OCI-LY1 (cell line): ENCODE results near the gene RBM20.

Experiments used
- H2AFZ ChIP-seq: fragments of 200-600 bp; sonication (generic), shearing (Covaris generic); 2 replicates; pipeline ENCODE4 v1.6.0; 2014; ENCODE audit warnings: antibody characterized with exemption, mild to moderate bottlenecking, low read length
- H3F3A ChIP-seq: fragments of 200-600 bp; sonication (generic), shearing (Covaris generic); 2 replicates; pipeline ENCODE4 v1.6.0; 2014; ENCODE audit warnings: mild to moderate bottlenecking, antibody characterized with exemption, low read length, moderate library complexity; ENCODE audit not compliant: insufficient read depth
- H3K27ac ChIP-seq: fragments of 200-600 bp; sonication (generic); 2 replicates; pipeline ENCODE4 v1.5.1; 2014; ENCODE audit warnings: low read length, mixed run types, mild to moderate bottlenecking, low read depth; ENCODE audit not compliant: poor library complexity, severe bottlenecking
- H3K27me3 ChIP-seq: fragments of 200-600 bp; sonication (generic); 2 replicates; pipeline ENCODE4 v1.6.0; 2014; ENCODE audit warnings: antibody characterized with exemption, mild to moderate bottlenecking, low read length, moderate library complexity; ENCODE audit not compliant: insufficient read depth
- H3K36me3 ChIP-seq: fragments of 200-600 bp; sonication (generic); 2 replicates; pipeline ENCODE4 v1.6.1; 2014; ENCODE audit warnings: mild to moderate bottlenecking, antibody characterized with exemption, low read length, moderate library complexity, mixed read lengths; ENCODE audit not compliant: insufficient read depth
- H3K4me1 ChIP-seq: fragments of 200-600 bp; sonication (generic); 2 replicates; pipeline ENCODE4 v1.5.1; 2014; ENCODE audit warnings: mild to moderate bottlenecking, low read length, moderate library complexity; ENCODE audit not compliant: insufficient read depth, severe bottlenecking
- H3K4me2 ChIP-seq: fragments of 200-600 bp; sonication (generic), shearing (Covaris generic); 2 replicates; pipeline ENCODE4 v1.6.1; 2014; ENCODE audit warnings: low read length
- H3K4me3 ChIP-seq: fragments of 200-600 bp; sonication (generic); 2 replicates; pipeline ENCODE4 v1.5.1; 2014; ENCODE audit warnings: low read length, low read depth, mild to moderate bottlenecking, mixed read lengths; ENCODE audit not compliant: poor library complexity, severe bottlenecking
- H3K79me2 ChIP-seq: fragments of 200-600 bp; shearing (Covaris generic); 2 replicates; pipeline ENCODE4 v1.6.1; 2016; ENCODE audit warnings: mixed run types, low read length, mixed read lengths; ENCODE audit not compliant: insufficient read depth
- H3K9ac ChIP-seq: fragments of 200-600 bp; sonication (generic), shearing (Covaris generic); 2 replicates; pipeline ENCODE4 v1.6.1; 2014; ENCODE audit warnings: mild to moderate bottlenecking, low read length, mixed read lengths
- H3K9me2 ChIP-seq: fragments of 200-600 bp; sonication (generic), shearing (Covaris generic); 2 replicates; pipeline ENCODE4 v1.6.1; 2014; ENCODE audit warnings: low read depth, mild to moderate bottlenecking, low read length, mixed read lengths
- H3K9me3 ChIP-seq: fragments of 200-600 bp; shearing (Covaris generic); 2 replicates; pipeline ENCODE4 v1.6.1; 2014; ENCODE audit warnings: low read length, mixed read lengths
- H4K20me1 ChIP-seq: fragments of 200-600 bp; sonication (generic), shearing (Covaris generic); 2 replicates; pipeline ENCODE4 v1.6.0; 2016; ENCODE audit warnings: mild to moderate bottlenecking, low read length; ENCODE audit not compliant: insufficient read depth
- EZH2 ChIP-seq: fragments of 200-600 bp; sonication (generic), shearing (Covaris generic); IDR thresholded peaks from 2 replicates; pipeline ENCODE4 v1.8.0; 2017; ENCODE audit warnings: borderline replicate concordance, mixed run types, mild to moderate bottlenecking, antibody characterized with exemption, low read length, moderate library complexity, mixed read lengths
- TF ChIP-seq, protein P1 (sequence below): fragments of 200-600 bp; sonication (generic), shearing (Covaris generic); IDR thresholded peaks from 2 replicates; pipeline ENCODE4 v1.5.1; 2017; ENCODE audit warnings: mild to moderate bottlenecking, antibody characterized with exemption, low read length, moderate library complexity, mixed read lengths

RBM20 gene

DNA sequence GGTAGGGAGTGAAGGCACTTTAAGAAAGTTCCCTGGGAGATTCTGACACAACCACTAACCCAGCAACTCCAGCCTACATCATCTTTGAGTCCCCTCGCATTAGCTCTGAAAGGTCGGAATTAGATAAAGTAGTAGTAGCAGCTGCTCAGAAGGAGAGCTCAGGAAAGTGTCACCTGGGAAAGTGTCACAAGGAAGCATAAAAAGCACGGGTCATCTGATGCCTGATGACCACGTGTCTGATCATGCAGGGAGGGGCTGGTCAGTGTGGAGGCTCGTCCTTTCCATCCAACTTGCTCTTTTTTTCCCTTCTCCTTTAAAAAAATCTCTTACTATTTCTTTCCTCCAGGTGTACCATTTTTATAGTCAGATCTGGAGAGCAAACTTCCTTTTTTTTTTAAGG, 180.5 kb downstream of the RBM20 start:
- Histone ChIP-seq H3K27me3 (no peaks in the 10 kb centered on the region), H3K9ac (no peak overlapping the region), H2AFZ (no peak overlapping the region), H3K4me2 (no peak overlapping the region), H3K4me1 (peaks cover 31% of the 10 kb centered on the region), H4K20me1 (no peaks in the 10 kb centered on the region), H3K79me2 (no peaks in the 10 kb centered on the region), H3K36me3 (no peaks in the 10 kb centered on the region), H3F3A (no peaks in the 10 kb centered on the region), H3K27ac (no peak overlapping the region), H3K4me3 (no peak overlapping the region), H3K9me3 (no peaks in the 10 kb centered on the region), H3K9me2 (no peaks in the 10 kb centered on the region)
- TF ChIP-seq, protein P1, sequence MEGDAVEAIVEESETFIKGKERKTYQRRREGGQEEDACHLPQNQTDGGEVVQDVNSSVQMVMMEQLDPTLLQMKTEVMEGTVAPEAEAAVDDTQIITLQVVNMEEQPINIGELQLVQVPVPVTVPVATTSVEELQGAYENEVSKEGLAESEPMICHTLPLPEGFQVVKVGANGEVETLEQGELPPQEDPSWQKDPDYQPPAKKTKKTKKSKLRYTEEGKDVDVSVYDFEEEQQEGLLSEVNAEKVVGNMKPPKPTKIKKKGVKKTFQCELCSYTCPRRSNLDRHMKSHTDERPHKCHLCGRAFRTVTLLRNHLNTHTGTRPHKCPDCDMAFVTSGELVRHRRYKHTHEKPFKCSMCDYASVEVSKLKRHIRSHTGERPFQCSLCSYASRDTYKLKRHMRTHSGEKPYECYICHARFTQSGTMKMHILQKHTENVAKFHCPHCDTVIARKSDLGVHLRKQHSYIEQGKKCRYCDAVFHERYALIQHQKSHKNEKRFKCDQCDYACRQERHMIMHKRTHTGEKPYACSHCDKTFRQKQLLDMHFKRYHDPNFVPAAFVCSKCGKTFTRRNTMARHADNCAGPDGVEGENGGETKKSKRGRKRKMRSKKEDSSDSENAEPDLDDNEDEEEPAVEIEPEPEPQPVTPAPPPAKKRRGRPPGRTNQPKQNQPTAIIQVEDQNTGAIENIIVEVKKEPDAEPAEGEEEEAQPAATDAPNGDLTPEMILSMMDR, result no peak
- no peak for TF ChIP-seq EZH2

DNA sequence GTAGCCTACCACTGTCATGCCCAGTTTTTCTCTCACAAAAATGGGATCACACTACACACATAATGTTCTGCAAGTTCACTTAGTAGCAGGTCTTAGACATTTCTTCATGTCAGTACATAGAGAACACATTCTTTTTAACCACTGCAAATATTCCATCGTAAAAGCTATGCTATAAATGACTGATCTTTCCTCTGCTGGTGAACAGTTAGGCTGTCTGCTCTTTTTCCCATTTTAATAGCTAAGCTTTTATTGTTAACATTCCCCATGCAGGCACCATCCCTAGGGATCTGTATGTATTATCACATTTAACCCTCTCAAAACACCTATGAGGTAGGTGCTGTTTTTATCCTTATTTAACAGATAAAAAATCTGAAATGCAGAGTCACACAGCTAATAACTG, 181.4 kb downstream of the RBM20 start:
- Histone ChIP-seq H2AFZ (no peak overlapping the region), H3K9me3 (no peaks in the 10 kb centered on the region), H3K9ac (no peak overlapping the region), H3K4me1 (peaks cover 39% of the 10 kb centered on the region), H4K20me1 (no peaks in the 10 kb centered on the region), H3K36me3 (no peaks in the 10 kb centered on the region), H3F3A (no peaks in the 10 kb centered on the region), H3K4me3 (no peak overlapping the region), H3K27ac (no peak overlapping the region), H3K27me3 (no peaks in the 10 kb centered on the region), H3K79me2 (no peaks in the 10 kb centered on the region), H3K4me2 (no peak overlapping the region), H3K9me2 (no peaks in the 10 kb centered on the region)
- TF ChIP-seq, protein P1, result no peak
- no peak for TF ChIP-seq EZH2

DNA sequence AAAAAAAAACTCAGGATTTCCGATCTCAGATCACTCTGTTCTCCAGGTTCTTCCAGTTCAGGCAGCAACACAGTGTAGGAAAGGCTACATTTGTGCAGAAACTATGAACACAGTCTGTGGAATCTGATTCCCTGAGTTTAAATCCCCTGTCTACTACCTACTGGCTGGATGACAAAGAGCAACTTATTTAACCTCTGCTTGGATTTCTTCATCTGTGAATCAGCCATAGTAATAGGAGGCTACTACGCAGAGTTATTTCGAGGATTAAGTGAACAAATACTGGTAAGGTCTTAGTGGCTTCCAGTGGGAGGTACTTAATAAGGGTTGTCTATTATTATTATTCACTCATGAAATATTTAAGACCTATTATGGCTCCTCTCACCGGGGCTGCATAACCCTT, 183.3 kb downstream of the RBM20 start:
- no peak overlapping the region for H3K4me3 ChIP-seq
- peaks cover 32% of the 10 kb centered on the region for H3K4me1 ChIP-seq
- no peaks in the 10 kb centered on the region for H3K9me3 ChIP-seq
- H3K27me3 ChIP-seq, result no peaks in the 10 kb centered on the region
- no peak overlapping the region for H3K9ac ChIP-seq
- no peaks in the 10 kb centered on the region for H3K79me2 ChIP-seq
- H4K20me1 ChIP-seq, result no peaks in the 10 kb centered on the region
- H3K4me2 ChIP-seq, result no peak overlapping the region
- H3K27ac ChIP-seq, result no peak overlapping the region
- no peak overlapping the region for H2AFZ ChIP-seq
- no peaks in the 10 kb centered on the region for H3K9me2 ChIP-seq
- H3K36me3 ChIP-seq, result no peaks in the 10 kb centered on the region
- TF ChIP-seq, protein P1, result no peak
- no peak for TF ChIP-seq EZH2
- H3F3A ChIP-seq, result no peaks in the 10 kb centered on the region
